HEK293 (cell line): ENCODE measurements around the gene R3HDM1.

ENCODE experiments used
- CTCF ChIP-seq: fragments of 450-650 bp; formaldehyde crosslinking; IDR thresholded peaks from 2 replicates; pipeline ENCODE4 v1.5.1; 2016; ENCODE audit warnings: missing biosample characterization, missing genetic modification characterization
- SP3 ChIP-seq: fragments of 450-650 bp; formaldehyde crosslinking; IDR thresholded peaks from 2 replicates; pipeline ENCODE4 v1.5.1; 2016; ENCODE audit warnings: missing biosample characterization, missing genetic modification characterization
- ZNF140 ChIP-seq: fragments of 450-650 bp; formaldehyde crosslinking; IDR thresholded peaks from 2 replicates; pipeline ENCODE4 v1.5.1; 2016; ENCODE audit warnings: missing biosample characterization, missing genetic modification characterization
- ZNF274 ChIP-seq, 2 experiments: fragments of 200-500 bp in 1 of 2; fragments of 450-650 bp in 1 of 2; sonication (Bioruptor generic) in 1 of 2; formaldehyde crosslinking in 1 of 2; IDR thresholded peaks; 2 replicates each; pipeline versions ENCODE4 v1.5.1 to v1.6.1; 2014 to 2016; ENCODE audit warnings: borderline replicate concordance in 1 of 2, inconsistent platforms in 1 of 2, low read length in 1 of 2, missing biosample characterization in 1 of 2, missing genetic modification characterization in 1 of 2
- ZNF423 ChIP-seq: fragments of 450-650 bp; formaldehyde crosslinking; IDR thresholded peaks from 2 replicates; pipeline ENCODE4 v1.5.1; 2016; ENCODE audit warnings: missing biosample characterization, missing genetic modification characterization
- ZNF530 ChIP-seq: fragments of 450-650 bp; formaldehyde crosslinking; IDR thresholded peaks from 2 replicates; pipeline ENCODE4 v1.5.1; 2016; ENCODE audit warnings: low read depth, missing biosample characterization, missing genetic modification characterization
- ZNF624 ChIP-seq: fragments of 450-650 bp; formaldehyde crosslinking; IDR thresholded peaks from 2 replicates; pipeline ENCODE4 v1.5.1; 2017; ENCODE audit warnings: missing biosample characterization, missing genetic modification characterization

GRCh38 chr2:135641156-135642068, 110.1 kb downstream of the R3HDM1 start:
- TF ChIP-seq CTCF (no peak), ZNF140 (tag by site-specific recombination) (no peak), ZNF530 (tag by site-specific recombination) (no peak), SP3 (tag by site-specific recombination) (no peak), ZNF624 (tag by site-specific recombination) (no peak), ZNF274 (IDR thresholded peaks at IDR 0.05; ENCODE audit: low read length) (no peak), ZNF274 (tag by site-specific recombination; IDR thresholded peaks at IDR 0.05; ENCODE audit: borderline replicate concordance) (no peak), ZNF423 (tag by site-specific recombination) (no peak)
